ENCODE data around the gene NELFB.
A peak's percentile ranks its signal among the peaks of the same experiment; 100 is the strongest.

The NELFB gene

DNA sequence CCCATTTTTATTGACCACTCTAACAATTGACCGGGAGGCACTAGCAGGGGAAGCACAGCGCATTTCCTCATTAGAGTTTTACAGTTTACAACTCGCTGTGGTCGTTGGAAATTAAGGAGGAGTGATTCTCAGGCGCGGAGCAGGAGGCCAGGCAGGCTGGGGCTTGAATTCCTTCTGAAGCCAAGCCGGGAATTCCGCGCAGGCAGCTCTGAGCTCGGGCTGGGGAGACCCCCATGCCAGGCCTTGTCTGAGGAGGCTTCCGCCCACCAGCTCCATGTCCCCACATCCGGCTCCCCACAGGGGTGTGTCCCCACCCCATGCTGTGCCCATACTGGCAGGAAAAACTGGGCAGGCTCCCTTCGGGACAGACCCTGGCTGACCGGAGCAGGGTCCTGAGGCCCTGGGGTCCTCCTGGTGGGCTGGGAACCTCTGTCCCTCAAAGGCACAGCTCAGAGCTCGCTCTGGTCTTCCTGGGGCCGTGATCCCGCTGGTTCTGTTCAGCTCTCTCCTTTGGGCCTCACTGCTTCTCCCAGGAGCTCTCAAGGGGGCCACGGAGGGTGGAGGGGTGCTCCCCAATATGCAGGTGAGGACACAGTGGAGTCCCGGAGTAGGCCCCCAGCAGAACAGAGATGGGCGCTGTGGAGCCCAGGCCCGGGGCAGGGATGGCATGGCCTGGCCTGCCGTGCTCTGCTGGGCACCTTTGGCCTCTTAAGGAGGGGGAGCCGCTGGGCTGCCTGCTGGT is 48.2 kb downstream of the NELFB start:
- DNase-seq (ENCODE audit: low read depth): no peak

DNA sequence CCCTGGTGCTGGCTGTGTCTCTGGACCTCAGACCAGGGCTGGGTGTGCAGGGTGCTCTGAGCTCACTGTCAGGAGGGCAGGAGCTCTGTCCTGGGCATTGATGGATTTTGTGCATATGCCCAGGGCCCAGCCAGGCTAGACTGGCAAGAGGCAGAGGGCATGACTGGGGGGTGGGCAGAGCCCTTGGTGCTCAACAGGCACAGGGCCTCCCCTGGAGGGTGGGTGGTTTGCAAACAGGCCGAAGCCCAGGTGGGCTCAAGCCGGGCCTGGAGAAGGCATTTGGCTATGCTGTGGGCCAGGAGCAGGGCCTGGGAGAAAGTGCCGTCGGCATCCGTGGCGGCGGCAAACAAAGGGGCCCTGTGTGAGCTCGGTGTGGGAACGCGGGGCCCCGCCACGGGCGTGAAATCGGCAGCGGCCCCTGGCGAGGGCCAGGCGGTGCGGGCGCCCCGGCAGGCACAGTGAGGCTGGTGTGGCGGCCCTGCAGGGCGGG is 48.8 kb downstream of the NELFB start:
- no peak for DNase-seq (ENCODE audit: low read depth)

DNA sequence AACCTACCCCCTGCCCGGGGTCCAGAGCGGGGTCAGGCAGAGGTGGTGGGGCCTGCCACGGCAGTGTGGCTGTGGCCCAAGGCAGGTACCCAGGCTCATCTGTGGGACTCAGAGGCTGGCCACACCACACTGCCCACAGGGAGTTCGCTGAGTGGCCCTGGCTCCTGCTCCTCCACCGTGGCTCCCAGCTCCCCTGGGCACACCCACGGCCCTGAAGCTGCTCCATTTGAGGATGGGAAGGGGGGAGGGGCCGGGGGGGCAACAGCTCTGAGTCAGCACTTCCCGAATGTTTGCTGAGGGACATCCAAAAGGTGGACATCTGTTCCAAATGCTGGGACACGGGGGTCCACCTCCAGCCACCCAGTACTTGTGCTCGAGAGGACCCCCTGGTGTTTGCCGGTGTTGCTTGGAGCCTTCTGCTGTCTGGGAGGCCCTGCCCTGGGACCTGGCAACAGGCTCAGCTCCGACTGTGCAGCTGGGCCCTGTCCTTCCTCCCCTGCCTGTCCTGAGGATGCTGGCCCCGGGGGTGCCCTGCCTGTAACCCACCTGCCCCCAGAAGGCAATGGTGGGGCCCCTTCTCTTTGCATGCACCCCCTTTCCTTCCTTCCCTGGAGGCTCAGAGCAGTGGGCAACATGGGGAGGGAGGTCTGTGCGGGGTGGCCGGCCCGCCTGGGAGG is 49.4 kb downstream of the NELFB start:
- peak; percentile 25 for DNase-seq (ENCODE audit: low read depth)

DNA sequence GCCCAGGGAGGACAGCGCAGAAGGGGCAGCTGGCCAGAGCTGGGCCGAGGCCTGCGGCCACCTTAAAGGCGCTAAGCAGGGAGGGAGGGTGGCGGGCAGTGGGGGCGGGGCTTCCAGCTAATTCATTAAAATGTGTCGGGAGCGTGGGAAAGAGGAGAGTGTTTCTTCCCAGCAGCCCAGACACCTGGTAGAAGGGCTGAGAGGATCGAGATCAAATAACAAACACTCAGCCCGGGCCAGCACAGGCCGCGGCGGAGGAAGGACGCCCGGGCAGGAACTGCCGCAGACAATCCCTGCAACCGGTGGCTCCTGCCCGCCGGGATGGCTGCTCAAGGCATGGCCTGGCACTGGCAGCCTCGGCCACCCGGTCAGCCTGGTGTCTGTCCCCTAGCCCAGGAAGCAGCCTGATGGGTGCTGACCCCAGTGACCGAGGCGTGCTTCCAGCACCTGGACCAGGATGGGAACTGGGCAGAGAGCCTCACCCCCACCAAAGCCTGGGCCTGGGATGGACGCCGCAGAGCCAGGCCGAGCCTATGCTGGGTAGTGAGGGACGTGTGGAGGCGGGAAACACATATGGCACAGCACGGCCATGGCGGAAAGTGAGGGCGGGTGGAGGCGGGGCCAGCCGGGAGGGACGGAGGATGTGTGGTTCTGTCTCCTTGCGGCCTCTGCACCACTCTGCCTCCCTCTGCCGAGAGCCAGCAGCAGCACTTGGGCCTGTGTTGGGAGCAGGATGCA is 50.1 kb downstream of the NELFB start:
- peak; percentile 57 for DNase-seq (ENCODE audit: low read depth)

DNA sequence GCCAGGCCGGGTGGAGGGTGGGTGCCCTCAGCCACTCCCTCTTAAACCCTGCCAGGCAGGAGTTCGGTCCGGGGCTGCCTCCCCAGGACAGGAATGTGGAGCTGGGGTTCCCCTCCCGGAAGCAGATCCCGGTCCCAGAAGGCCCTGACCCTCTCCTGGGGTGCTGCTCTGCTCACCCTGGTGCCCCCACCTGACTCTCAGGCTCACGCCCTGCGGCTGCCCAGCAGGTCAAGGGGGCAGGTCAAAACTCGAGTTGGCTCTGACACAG is 50.6 kb downstream of the NELFB start:
- DNase-seq (ENCODE audit: low read depth): no peak

DNA sequence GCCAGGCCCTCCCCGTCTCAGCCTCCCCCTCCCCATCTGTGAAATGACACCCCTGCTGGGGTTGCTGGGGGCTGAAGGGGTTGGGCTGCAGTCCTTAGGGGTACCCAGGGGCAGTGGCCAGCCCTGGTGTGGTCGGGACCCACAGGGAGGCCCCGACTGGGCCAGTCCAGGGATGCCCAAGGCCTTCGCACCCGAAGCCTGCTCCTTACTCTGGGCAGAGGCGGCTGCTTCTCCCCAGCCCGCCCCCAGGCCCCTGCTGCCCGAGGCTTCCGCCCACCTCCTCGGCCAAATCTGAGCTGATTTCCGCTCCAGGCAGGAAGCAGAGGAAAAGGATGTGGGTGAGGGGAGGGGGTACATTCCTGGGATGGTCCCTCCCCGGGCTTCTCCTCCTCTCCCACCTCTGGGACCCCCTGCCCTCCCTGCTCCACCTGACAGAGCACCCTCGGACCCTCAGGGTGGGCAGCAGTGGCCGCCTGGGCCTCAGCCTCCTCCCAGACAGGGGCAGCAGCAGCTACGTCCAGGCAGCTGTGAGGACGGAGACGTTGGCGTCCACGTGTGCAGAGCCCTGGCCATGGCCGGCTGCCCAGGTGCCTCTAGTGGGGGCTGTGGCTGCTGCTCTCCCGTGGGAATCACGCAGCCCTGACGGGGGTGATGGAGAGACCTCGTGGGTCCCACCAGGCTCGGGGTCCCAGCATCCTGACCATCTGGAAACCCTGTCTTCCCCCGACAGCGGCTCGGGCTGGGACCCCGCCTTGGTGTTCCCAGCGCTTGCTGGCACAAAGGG is 51.1 kb downstream of the NELFB start:
- no peak for DNase-seq (ENCODE audit: low read depth)

DNA sequence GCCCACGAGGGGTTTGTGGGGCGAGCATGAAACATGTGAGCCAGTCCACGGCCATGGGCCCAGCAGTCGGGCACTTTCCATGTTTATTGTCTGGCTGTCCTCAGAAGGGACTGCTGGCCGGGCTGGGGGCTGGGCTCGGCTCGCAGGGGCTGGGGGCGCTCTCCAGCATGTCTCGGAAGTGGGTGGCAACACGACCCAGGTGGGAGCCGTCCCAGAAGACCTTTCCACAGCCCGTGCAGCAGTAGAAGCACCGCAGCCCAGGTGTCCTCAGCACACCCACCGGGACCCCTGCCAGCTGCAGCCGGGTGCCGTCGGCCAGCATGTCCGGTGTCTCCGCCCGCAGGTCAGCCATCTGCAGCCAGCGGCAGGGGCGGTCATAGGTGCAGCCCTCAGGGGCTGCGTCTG is 51.7 kb downstream of the NELFB start:
- DNase-seq (ENCODE audit: low read depth): no peak

DNA sequence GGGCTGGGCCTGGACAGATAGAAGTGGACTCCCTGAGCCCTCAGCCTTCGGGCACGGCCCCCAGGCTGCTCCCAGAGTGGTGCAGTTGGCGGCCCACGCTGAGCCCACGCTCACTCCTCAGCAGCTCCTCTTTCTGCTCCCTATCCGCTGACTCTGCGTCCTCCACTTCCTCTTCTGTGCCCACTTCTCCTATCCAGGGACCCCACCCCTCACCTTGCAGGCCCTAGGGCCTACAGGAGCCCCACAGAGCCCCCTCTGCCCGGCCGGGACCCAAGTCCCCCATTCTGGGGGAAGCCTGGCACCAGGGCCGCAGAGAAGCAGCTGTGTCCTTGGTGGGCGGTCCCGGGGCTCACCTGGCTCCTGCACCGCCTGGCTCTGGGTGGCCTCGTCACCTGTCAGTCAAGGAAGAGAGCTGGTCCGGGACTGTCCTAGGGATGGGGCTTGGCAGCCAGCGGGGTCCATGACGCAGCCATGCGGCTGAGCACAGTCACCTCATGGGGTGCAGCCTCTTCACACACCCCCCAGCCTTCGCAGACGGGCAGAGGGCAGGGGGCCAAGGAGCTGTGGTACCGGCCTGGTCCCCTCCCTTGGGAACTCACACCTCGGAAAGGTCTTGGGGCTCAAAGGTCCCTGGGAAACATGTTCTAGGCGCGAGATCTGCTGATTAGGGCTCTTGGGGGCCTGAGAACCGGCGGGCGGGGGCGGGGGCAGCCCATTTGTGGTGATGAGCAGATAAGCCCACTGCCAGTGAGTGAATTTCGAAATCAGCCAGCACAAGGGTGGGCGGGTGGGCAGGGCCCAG is 52.3 kb downstream of the NELFB start:
- no peak for DNase-seq (ENCODE audit: low read depth)

DNA sequence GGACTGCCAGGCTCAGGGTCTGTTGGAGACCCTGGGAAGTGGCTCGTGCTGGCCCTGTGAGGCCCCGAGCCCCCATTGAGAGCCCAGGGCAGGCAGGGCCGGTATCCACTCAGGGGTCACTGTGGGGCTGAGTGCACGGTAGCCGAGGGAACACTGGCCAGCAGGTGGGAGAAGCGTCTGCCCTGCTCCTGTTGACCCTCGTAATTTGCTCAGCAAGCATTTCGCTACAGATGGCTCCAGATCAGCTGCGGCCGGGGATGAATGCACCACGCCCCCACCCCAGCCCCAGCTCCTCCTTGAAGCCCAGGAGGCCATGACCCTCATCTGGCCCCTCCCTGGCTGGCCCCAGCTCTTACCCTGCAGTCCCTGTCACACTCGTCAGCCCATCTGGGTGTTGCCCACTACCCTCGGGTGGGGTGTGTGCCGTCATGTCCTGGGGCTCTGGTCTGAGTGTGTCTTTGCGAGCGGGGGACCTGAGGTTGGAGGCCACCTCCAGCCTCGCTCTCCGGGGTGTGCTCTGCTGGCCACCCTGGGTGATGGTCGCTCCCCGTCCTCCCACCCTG is 53.0 kb downstream of the NELFB start:
- no peak for DNase-seq (ENCODE audit: low read depth)

DNA sequence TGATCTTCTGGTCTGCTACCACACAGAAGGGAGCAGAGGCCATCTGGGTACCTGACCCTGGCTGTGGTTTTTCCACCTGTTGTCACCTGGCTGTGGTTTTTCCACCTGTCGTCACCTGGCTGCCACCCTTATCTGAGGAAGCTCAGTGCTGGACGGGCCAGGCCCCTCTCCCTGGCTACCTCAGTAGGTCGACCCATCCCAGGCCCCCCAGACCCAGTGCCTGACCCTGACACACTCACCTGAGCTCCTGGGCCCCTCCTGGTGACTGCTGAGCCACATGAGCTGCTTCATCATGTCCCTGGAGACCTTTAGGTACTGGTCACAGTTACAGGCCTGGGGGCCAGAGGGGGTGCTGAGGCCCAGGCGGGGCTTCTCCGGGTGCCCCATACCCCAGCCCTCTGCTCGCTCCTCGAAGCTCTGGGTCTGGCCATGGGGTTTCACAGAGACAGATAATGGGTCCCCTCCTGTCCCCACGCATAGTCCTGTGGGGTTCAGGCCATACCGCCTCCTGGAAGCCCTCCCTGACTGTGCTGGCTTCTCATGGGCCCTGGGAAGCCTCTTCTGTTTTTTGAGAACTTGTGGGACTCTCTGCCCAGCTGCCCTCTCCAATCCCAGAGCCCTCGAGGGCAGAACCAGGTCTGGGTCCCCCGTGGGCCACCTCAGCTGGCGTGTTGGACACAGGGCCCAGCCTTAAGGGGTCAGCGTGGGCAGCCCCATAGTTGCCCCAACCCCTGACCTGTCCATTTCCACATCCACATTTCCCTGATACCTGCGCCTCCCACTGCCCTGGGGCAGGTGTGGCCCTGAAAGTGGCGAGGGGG is 54.5 kb downstream of the NELFB start:
- no peak for DNase-seq (ENCODE audit: low read depth)

DNA sequence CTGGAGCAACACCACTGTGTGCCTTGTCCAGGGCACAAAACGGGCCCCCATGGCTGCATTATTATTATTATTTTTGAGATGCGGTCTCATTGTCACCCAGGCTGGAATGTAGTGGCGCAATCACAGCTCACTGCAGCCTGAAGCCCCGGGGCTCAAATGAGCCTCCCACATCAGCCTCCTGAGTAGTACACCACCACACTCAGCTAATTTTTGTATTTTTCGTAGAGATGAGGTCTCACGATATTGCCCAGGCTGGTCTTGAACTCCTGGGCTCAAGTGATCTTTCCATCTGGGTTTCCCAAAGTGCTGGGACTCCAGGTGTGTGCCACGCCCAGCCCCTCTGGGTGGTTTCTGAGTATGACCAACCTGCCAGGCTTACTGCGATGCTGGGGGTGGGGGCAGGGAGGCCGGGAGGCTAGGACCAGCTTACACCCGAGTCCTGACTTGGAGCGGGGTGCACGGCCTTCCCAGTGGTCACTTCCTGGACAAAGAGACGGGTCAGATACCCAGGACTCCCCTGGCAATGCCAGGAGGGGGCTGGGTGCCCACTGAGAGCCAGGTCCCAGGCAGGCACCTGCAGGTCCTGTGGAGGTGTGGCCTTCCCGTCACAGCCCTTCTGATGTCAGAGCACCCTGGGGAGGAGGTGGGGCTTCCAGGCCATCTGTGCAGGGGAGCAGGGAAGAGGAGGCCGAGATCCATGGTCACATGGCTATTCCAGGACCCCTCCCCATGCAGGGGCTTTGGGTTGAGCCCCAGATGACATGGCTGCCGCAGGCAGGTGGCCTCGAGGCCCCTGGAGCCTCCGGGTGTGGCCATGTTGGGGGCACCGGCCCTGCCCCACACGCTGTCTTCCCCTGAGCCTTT is 55.3 kb downstream of the NELFB start:
- no peak for DNase-seq (ENCODE audit: low read depth)

DNA sequence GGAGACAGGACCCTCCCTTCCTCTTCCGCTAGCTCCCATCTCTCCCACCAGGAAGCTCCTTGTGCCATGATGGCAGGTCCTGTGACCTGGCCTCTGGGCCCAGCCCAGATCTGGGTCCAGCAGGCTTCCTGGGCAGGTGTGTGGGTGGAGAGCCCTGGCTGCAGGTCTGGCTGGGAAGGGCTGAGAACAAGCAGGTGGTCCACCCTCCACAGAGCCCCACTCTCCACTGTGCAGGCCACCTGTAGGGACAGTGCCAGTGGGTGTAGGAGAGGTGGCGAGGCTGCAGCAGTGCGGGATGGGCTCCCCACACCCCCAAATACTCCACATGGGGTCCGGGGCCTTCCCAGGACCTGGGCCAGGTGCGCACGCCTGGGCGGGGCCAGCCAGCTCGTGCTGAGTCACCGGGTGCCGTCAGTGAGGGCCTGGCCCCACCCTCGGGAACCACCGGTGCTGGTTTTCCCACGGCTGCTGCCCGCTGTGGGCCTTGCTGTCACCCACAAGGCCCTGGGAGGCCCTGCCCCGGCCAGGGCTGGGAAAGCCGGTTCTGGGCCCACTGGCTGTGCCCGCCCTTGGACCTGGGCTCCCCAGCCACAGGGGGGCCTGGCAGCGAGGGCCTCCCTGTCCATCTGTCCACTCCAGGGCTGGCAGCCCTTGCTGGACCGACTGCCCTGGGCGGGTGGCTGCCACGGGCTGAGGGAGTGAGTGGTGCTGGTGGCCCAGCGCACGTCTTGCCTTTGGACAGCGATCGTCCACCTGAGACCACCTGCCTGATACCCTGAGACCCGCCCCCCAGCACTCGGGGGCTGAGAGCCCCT is 56.3 kb downstream of the NELFB start:
- DNase-seq (ENCODE audit: low read depth): peak; percentile 35

DNA sequence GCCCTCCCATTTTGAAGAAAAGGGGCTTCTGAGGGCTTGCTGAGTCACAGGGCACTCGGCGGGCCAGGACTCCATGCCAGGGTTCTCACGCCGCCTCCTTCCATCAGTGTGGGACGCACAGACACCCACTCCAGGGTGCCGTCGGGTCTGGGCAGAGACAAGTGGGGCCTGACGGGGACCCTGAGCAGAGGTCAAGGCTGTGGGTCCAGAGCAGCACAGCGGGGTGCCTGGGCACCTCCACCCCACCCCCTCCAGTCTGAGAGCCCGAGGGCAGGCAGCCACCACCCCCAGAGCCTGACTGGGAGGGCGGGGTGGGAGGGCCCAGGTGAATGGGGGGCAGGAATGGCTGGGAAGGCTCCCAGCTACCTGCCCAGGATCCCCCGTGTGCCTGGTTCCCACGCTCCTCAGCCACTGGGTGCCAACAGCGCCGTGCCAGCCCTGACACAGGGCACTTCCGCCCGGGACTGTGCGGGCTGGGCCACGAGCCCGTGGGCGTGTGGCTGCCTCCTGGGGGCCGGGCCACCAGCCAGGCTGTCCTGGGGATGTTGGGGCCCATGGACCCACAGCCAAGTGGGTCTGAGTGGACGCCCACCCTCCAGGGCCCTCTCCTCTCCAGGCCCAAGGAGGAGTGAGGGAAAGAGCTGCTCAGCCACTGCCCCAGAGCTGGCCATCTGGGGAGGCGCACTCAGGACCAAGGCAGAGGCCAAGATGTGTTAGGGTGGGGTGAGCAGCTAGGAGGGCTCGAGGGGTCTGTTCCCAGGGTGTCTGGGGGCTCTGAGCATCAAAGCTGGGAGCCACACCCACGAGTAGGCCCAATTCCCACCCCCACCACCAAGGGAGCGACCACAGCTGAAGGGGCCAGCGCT is 57.1 kb downstream of the NELFB start:
- no peak for DNase-seq (ENCODE audit: low read depth)

DNA sequence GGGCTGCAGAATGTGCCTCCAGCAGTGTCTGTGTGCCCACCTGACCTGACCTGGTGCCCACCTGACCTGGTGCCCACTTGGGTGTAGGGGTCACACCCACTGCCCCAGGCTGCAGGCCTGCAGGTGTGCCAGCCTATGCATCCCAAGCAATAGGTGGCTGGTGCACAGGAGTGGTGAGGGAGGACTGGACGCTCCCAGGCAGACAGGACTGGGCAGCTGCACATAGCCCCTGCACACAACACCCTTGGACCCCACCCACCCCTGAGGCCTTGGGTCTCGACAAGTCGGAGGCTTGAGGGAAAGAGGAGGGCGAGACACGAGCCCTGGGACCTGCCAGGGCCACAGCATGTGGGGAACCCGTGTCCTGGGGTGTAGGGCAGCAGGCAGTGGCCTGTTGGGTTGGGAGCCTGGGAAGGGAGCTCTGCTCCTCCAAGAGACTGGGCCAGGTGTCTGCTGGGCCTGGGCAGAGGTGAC is 57.8 kb downstream of the NELFB start:
- no peak for DNase-seq (ENCODE audit: low read depth)

DNA sequence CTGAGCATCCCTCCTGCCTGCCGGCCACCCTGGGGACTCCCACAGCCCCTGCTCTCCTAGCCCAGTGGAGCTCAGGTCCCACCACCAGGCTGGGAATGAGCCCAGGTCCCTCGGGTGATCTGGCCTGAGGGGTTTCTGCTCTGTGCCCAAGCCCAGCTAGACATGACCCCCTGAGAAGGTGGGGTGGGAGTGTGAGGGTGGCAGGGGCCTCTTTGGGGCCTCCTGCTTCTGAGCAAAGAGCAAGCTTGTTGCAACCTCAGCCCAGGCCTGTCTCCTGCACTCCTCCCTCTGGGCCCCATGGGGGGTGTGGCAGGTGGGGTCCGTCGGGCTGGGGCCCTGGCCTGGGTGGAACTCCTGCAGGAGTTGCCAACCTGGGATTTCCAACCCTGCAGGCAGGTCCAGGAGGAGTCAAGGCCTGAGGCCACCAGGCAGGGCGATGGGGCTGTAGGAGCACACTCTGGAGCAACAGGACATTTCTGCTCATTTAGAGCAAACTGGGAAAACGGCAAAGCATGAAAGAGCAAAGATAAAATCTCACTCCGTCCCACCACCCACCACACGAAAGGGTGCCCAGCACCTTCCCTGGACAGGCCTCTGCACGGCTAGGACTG is 58.3 kb downstream of the NELFB start:
- no peak for DNase-seq (ENCODE audit: low read depth)

DNA sequence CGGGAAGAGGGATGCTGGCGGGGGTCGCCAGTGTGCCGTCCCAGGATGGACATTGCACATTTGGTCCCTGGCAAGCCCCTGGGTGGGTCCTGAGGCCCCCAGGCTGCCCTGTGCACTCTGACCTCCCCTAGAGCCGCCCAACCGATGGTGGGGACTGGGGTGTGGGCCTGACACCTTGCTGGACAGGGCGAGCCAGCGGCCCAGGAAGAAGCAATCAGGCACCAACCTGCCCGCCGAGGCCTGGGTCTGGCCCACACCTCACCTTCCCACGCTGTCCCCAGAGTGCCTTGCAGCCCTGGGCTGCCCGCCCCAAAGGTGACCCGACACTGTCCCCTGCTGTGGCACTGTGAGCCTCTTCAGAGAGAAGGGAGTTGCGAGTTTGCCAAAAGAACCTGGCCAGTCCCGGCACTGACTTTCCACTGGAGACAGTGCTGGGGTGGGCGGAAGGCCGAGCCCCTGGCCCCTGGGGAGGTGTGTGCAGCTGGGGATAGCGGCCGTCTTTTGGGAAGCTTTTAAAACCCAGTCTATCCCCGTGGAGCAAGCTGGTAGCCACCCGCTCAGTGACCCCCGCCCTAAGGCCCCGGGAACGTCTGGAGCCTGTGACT is 58.9 kb downstream of the NELFB start:
- DNase-seq (ENCODE audit: low read depth): no peak

Data from iris pigment epithelial cell (primary cell).